AG09319 (cell line): ENCODE measurements around the gene ZYG11B.
"Not testable (repeated sequence)": the region's sequence is repeated elsewhere in the genome, so short reads cannot be mapped to it uniquely, and the experiment has no call there.

ENCODE experiments used
- DNase-seq: peaks from one replicate; pipeline ENCODE4 v3.0.0-alpha.2; 2010; ENCODE audit warnings: low read depth; ENCODE audit errors: extremely low read depth
- CTCF ChIP-seq: IDR thresholded peaks from 2 replicates; pipeline ENCODE4 v1.5.1; 2011; ENCODE audit warnings: low read depth, mild to moderate bottlenecking, inconsistent platforms, low read length, moderate library complexity

The ZYG11B gene

GRCh38 chr1:52684545-52684944 is 41.7 kb upstream of the ZYG11B start:
- no peak for DNase-seq
- no peak for TF ChIP-seq CTCF

GRCh38 chr1:52686261-52686751 is 39.9 kb upstream of the ZYG11B start:
- peak; percentile 73 for TF ChIP-seq CTCF
- DNase-seq: not testable (repeated sequence)

- no peak for DNase-seq
- TF ChIP-seq CTCF: no peak
Measured at GRCh38 chr1:52686830-52687229, 39.4 kb upstream of the ZYG11B start.

GRCh38 chr1:52691821-52692220 is 34.4 kb upstream of the ZYG11B start:
- TF ChIP-seq CTCF: no peak
- DNase-seq: no peak

- no peak for TF ChIP-seq CTCF
- DNase-seq: no peak
Measured at GRCh38 chr1:52692697-52693096, 33.6 kb upstream of the ZYG11B start.

- DNase-seq: not testable (repeated sequence)
Measured at GRCh38 chr1:52693351-52693750, 32.9 kb upstream of the ZYG11B start.

- DNase-seq: no peak
- TF ChIP-seq CTCF: no peak
Measured at GRCh38 chr1:52693843-52694242, 32.4 kb upstream of the ZYG11B start.

- TF ChIP-seq CTCF: no peak
- DNase-seq: no peak
Measured at GRCh38 chr1:52695627-52696026, 30.6 kb upstream of the ZYG11B start.
